HG02981 (cell line): ENCODE results near the gene DNAJB7.
A peak's percentile ranks its signal among the peaks of the same experiment; 100 is the strongest.
"Not testable (repeated sequence)": the region's sequence is repeated elsewhere in the genome, so short reads cannot be mapped to it uniquely, and the experiment has no call there.

Experiments
- ATAC-seq: cut with Tn5 transposase; IDR thresholded peaks from one replicate; pipeline ENCODE4 v1.9.1; 2021; ENCODE audit warnings: mild to moderate bottlenecking, moderate library complexity; ENCODE audit not compliant: unreplicated experiment

Gene DNAJB7

DNA sequence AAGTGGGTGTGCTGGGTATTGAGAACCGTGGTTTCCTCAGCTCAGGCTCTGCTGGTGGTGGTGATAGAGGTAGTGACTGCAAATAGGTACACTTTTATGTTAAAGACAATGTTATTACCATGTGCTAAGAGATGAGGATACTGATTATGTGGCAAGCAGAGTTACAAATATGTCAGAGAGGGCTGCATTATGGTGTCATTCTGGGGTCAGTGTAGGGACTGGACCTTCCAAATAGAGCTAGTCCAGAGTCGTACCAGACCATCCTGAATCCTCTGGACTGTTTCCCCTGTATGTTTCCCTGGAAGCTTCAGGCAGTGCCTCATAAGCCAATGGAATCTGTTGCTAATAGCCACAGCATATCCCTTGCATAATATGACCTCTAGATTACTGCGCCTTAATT lies at the start of gene DNAJB7:
TSS of gene DNAJB7 (minus strand) at position 101 of the 400 bp plus-strand sequence. CDS start 119 bp downstream, outside the sequence.
- no peak for ATAC-seq

GRCh38 chr22:40908895-40909294 lies 47.0 kb upstream of the DNAJB7 start:
- ATAC-seq, result no peak

GRCh38 chr22:40904101-40904500 lies 42.2 kb upstream of the DNAJB7 start:
- no peak for ATAC-seq

GRCh38 chr22:40898850-40899357 lies 37.0 kb upstream of the DNAJB7 start:
- ATAC-seq, result no peak

- ATAC-seq, result no peak
These were observed 32.5 kb upstream of the DNAJB7 start for GRCh38 chr22:40894417-40894816.

- no peak for ATAC-seq
These were observed 29.0 kb upstream of the DNAJB7 start for GRCh38 chr22:40890881-40891280.

- no peak for ATAC-seq
These were observed 27.2 kb upstream of the DNAJB7 start for GRCh38 chr22:40889116-40889515.

GRCh38 chr22:40878922-40879321 lies 17.0 kb upstream of the DNAJB7 start:
- no peak for ATAC-seq

GRCh38 chr22:40877488-40877887 lies 15.6 kb upstream of the DNAJB7 start:
- ATAC-seq, result no peak

GRCh38 chr22:40876907-40877306 lies 15.0 kb upstream of the DNAJB7 start:
- no peak for ATAC-seq

- no peak for ATAC-seq
These were observed 13.2 kb upstream of the DNAJB7 start for GRCh38 chr22:40875111-40875510.

DNA sequence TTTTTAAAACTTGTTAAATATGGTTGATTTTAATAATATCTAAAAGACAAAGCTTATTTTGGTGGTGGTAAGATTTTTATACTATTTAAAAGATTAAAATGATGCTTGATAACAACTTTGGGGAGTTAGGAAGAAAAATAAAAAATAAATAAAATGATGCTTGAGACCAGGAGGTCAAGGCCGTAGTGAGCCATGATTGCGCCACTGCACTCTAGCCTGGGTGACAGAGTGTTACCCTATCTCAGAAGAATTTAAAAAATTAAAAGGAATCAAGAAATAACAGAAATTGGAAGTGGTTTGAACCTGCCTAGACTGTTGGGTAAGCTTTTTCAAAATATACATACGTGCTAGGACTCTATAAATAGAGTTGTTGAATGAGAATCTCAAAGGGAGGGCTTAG lies 12.1 kb upstream of the DNAJB7 start:
- ATAC-seq, result no peak

DNA sequence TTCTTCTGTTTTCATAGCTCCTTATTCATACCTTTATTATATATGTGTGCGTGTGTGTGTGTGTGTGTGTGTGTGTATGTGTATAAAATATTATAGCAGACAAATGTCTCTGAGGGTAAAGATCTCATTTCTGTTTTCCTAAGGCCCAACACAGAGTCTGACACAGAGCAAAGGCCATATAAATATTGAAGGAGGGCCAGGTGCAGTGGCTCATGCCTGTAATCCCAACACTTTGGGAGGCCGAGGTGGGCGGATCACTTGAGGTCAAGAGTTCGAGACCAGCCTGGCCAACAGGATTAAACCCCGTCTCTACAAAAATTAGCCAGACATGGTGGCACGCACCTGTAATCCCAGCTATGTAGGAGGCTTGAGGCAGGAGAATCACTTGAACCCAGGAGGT lies 6.5 kb upstream of the DNAJB7 start:
- not testable (repeated sequence) for ATAC-seq

- no peak for ATAC-seq
These were observed 5.2 kb upstream of the DNAJB7 start for GRCh38 chr22:40867109-40867508.

DNA sequence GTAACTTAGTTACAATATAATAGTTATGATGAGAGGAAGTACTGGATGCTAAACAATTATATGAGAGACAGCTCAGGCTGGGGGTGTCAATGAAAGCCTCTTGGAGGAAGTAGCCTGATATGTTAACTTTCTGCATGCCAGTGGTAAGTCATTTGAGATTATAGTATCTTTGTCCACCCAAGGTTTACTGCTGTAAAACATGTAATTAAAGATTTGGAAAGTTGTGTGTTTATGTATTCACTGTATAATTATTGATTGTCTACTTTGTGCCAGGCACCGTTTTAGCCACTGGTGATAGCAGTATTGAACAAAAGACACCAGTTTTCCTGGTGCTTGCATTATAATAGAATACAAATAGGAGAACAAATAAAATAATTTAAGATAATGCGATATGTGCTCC lies 624 bp upstream of the DNAJB7 start:
- ATAC-seq, result no peak

- no peak for ATAC-seq
These were observed 4.5 kb downstream of the DNAJB7 start for GRCh38 chr22:40857309-40857855.

DNA sequence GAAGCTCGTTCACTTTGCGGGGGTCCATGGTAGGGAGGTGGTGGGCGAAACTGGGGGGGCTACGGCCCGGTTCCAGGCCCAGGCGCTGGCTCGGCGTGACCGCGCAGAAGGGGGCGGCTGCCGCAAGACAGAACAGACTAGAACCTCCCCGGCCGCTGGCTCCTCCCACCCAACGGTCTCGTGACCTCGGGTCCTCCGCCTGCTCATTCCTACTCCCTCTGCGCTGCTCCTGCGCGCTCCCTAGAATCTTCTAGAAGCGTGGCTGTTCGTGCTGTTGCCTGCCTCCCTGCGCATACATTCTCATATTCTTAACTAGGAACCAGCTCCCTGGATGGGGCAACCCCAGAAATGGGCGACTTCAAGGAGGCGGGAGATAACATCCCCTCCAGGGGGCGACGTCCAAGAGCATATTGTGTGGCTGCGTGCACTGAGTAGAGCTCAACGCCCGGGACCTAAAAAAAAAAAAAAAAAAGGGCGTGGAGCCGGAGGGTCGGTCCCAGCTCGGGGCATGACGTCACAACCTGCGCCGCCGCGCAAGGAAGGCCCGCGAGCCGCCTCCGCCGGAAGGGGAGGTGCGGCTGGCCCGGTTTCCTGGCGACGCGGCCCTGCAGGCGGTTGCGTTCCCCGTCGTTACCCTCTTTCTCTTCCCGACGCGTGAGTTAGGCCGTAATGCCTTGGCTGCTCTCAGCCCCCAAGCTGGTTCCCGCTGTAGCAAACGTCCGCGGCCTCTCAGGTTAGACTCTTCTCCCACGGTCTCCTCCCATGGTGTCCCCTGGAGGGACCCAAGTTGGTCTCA lies 5.2 kb downstream of the DNAJB7 start, which contains the start of the genes ST13 and XPNPEP3:
TSS of gene ST13 (minus strand) at position 127 of the 796 bp plus-strand sequence. CDS start at position 28, 99 bp downstream.
TSS of gene XPNPEP3 (plus strand) at position 636 of the 796 bp plus-strand sequence. CDS start at position 670, 34 bp downstream.
- ATAC-seq, result peak; percentile 87

- ATAC-seq, result peak; percentile 14
These were observed 5.9 kb downstream of the DNAJB7 start for GRCh38 chr22:40855979-40856512.

- ATAC-seq, result no peak
These were observed 6.6 kb downstream of the DNAJB7 start for GRCh38 chr22:40855071-40855978.

DNA sequence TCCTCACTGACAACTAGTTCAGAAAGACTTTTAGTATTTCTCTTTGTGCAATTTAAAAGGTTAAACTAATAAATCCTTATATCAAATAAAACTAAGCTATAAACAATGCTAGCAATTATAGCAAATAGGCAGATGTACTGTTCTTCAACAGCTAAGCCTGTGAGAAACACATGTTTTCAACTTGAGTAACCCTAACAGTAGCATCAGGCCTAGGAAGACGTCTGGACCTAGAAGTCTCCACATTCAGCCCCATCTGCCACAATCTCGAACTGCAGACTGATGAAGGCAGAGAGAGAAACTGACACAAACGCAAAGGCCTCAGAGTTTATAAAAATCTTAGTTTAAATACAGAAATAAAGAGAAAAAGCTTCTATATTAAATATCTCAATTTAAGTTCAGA lies 8.0 kb downstream of the DNAJB7 start:
- no peak for ATAC-seq

DNA sequence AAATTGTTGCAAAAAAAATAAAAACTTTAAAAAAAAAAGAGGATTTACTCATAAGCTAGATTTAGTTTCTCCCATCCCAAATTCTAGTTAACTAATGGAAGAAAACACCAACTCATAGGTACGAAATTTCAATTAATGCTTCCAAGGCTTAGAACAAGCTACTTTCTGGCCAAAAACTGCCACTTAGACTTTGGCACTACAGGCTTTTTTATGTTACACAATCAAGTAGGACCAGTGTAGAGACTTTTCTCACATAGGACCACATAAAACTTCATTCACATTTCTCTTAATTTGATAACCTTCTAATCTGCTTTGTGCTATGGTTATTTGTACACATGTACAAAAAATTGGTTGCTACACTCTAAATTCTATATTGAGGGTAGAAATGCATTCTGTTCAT lies 8.6 kb downstream of the DNAJB7 start:
- no peak for ATAC-seq
